ENCODE measurements around the gene PTBP3. TPM values are rescaled to one million over a fixed set of nuclear protein-coding genes. Genes with fewer than 3 reads are reported as not detected.

The PTBP3 gene
- polyA plus RNA-seq, 1 donor from 2014 or later, result 36.1 TPM

DNA sequence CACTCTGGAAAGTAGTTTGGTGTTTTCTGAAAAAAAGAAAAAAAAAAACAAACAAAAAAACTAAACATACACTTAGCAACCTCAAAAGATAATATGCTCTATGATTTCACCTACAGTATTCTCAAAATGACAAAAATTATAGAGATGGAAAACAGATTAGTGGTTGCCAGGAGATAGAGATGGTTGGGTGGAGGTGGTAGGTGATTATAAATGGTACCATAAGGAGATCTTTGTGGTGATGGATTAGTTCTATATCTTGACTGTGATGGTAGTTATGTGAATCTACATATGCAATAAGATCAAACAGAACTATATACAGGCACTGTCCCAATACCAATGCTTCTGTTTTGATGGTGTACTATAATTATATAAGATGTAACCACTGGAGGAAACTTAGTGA lies 32.0 kb downstream of the PTBP3 start:
- no peak overlapping the region for H2AFZ ChIP-seq (ENCODE audit: low read depth, low read length)
- H3F3A ChIP-seq (ENCODE audit: insufficient read depth, low read length, poor library complexity, severe bottlenecking), result no peaks in the 10 kb centered on the region
- H3K4me3 ChIP-seq (ENCODE audit: low read length), result no peak overlapping the region
- H3K9ac ChIP-seq (ENCODE audit: low read length), result no peak overlapping the region
- H3K4me2 ChIP-seq (ENCODE audit: low read length), result no peak overlapping the region
- no peak for TF ChIP-seq POLR2AphosphoS5 (IDR thresholded peaks at IDR 0.05)
- TF ChIP-seq MXI1 (conservative IDR thresholded peaks at IDR 0.05; ENCODE audit: poor library complexity, severe bottlenecking), result no peak
- no peak for TF ChIP-seq REST (IDR thresholded peaks at IDR 0.05; ENCODE audit: borderline replicate concordance)
- TF ChIP-seq RAD21 (conservative IDR thresholded peaks at IDR 0.05), result no peak
- TF ChIP-seq SMC3 (conservative IDR thresholded peaks at IDR 0.05; ENCODE audit: poor library complexity), result no peak
- no peak for TF ChIP-seq EZH2 (IDR thresholded peaks at IDR 0.05; ENCODE audit: borderline replicate concordance, insufficient read depth, low read length, poor library complexity, severe bottlenecking)
- TF ChIP-seq TAF1 (IDR thresholded peaks at IDR 0.05; ENCODE audit: low read depth), result no peak
- no peak for TF ChIP-seq CTCF (IDR thresholded peaks at IDR 0.05; ENCODE audit: poor library complexity, severe bottlenecking)
- TF ChIP-seq EP300 (conservative IDR thresholded peaks at IDR 0.05; ENCODE audit: poor library complexity, severe bottlenecking), result no peak
- H3K27me3 ChIP-seq (ENCODE audit: insufficient read depth, low read depth, low read length), result no peaks in the 10 kb centered on the region
- no peaks in the 10 kb centered on the region for H3K9me3 ChIP-seq (ENCODE audit: low read length)
- H3K79me2 ChIP-seq (replicated peaks; ENCODE audit: insufficient read depth, low read length), result peaks cover 36% of the 10 kb centered on the region
- H3K9me2 ChIP-seq (ENCODE audit: insufficient read depth, low read length), result no peaks in the 10 kb centered on the region
- H3K27ac ChIP-seq (ENCODE audit: low read length), result no peak overlapping the region
- H4K20me1 ChIP-seq (ENCODE audit: insufficient read depth), result no peaks in the 10 kb centered on the region
- no peaks in the 10 kb centered on the region for H3K36me3 ChIP-seq (ENCODE audit: insufficient read depth, low read length)

- Histone ChIP-seq H3K9ac (ENCODE audit: low read length) (no peak overlapping the region), H4K20me1 (ENCODE audit: insufficient read depth) (no peaks in the 10 kb centered on the region), H3K27me3 (ENCODE audit: insufficient read depth, low read depth, low read length) (no peaks in the 10 kb centered on the region), H3K36me3 (ENCODE audit: insufficient read depth, low read length) (no peaks in the 10 kb centered on the region), H3K79me2 (replicated peaks; ENCODE audit: insufficient read depth, low read length) (peaks cover 32% of the 10 kb centered on the region), H3K9me3 (ENCODE audit: low read length) (no peaks in the 10 kb centered on the region), H3K4me3 (ENCODE audit: low read length) (no peak overlapping the region), H3K9me2 (ENCODE audit: insufficient read depth, low read length) (no peaks in the 10 kb centered on the region), H3K27ac (ENCODE audit: low read length) (no peak overlapping the region), H2AFZ (ENCODE audit: low read depth, low read length) (no peak overlapping the region), H3K4me2 (ENCODE audit: low read length) (no peak overlapping the region), H3F3A (ENCODE audit: insufficient read depth, low read length, poor library complexity, severe bottlenecking) (no peaks in the 10 kb centered on the region)
- TF ChIP-seq REST (IDR thresholded peaks at IDR 0.05; ENCODE audit: borderline replicate concordance) (no peak), EZH2 (IDR thresholded peaks at IDR 0.05; ENCODE audit: borderline replicate concordance, insufficient read depth, low read length, poor library complexity, severe bottlenecking) (no peak), EP300 (conservative IDR thresholded peaks at IDR 0.05; ENCODE audit: poor library complexity, severe bottlenecking) (no peak), RAD21 (conservative IDR thresholded peaks at IDR 0.05) (no peak), SMC3 (conservative IDR thresholded peaks at IDR 0.05; ENCODE audit: poor library complexity) (no peak), MXI1 (conservative IDR thresholded peaks at IDR 0.05; ENCODE audit: poor library complexity, severe bottlenecking) (no peak), CTCF (IDR thresholded peaks at IDR 0.05; ENCODE audit: poor library complexity, severe bottlenecking) (no peak), TAF1 (IDR thresholded peaks at IDR 0.05; ENCODE audit: low read depth) (no peak), POLR2AphosphoS5 (IDR thresholded peaks at IDR 0.05) (no peak)
These were observed 33.9 kb downstream of the PTBP3 start for GRCh38 chr9:112299514-112299913.

All from neural cell (in vitro differentiated cells).